Brain microvascular endothelial cell (primary cell): ENCODE measurements around the gene BPIFA2.

Experiments used
- DNase-seq: peaks from one replicate; pipeline ENCODE4 v3.0.0-alpha.2; 2020
- H3K27ac ChIP-seq: fragments of 250-450 bp; sonication (Bioruptor Pico); 2 replicates; pipeline ENCODE4 v1.5.1; 2020; ENCODE audit warnings: mild to moderate bottlenecking, moderate library complexity
- H3K27me3 ChIP-seq: fragments of 250-450 bp; sonication (Bioruptor Pico); replicated peaks from 2 replicates; pipeline ENCODE4 v1.5.1; 2020; ENCODE audit warnings: mild to moderate bottlenecking
- H3K36me3 ChIP-seq: fragments of 250-450 bp; sonication (Bioruptor Pico); replicated peaks from 2 replicates; pipeline ENCODE4 v1.5.1; 2020; ENCODE audit warnings: mild to moderate bottlenecking
- H3K4me3 ChIP-seq: 2 replicates; pipeline ENCODE4 v1.5.1; 2011; ENCODE audit warnings: low read depth, mild to moderate bottlenecking, control low read depth, low read length, moderate library complexity
- CTCF ChIP-seq: IDR thresholded peaks from 2 replicates; pipeline ENCODE4 v1.5.1; 2011; ENCODE audit warnings: low read depth, mild to moderate bottlenecking, moderate library complexity, low read length, control low read depth, inconsistent platforms; ENCODE audit errors: missing control alignments
- in situ Hi-C: cut with HindIII; loops from 2 replicates; pipeline ENCODE4 v1.10.0; 2017; ENCODE audit warnings: low sequenced_read_pairs, low pct_ligation_motif_present

BPIFA2 gene

GRCh38 chr20:33172781-33173180, 4.8 kb downstream of the BPIFA2 start:
- no peaks in the 10 kb centered on the region for H3K36me3 ChIP-seq
- H3K27me3 ChIP-seq, result no peaks in the 10 kb centered on the region
- TF ChIP-seq CTCF, result no peak
- DNase-seq, result no peak
- no peak overlapping the region for H3K4me3 ChIP-seq
- in situ Hi-C loops, result no loop called here
- H3K27ac ChIP-seq, result no peak overlapping the region

GRCh38 chr20:33175123-33175522, 7.2 kb downstream of the BPIFA2 start:
- DNase-seq, result no peak
- in situ Hi-C loops, result no loop called here
- Histone ChIP-seq H3K27ac (no peak overlapping the region), H3K4me3 (no peak overlapping the region), H3K36me3 (no peaks in the 10 kb centered on the region), H3K27me3 (no peaks in the 10 kb centered on the region)
- no peak for TF ChIP-seq CTCF

- no peak overlapping the region for H3K27ac ChIP-seq
- H3K4me3 ChIP-seq, result no peak overlapping the region
- TF ChIP-seq CTCF, result no peak
- in situ Hi-C loops, result no loop called here
- H3K27me3 ChIP-seq, result no peaks in the 10 kb centered on the region
- DNase-seq, result no peak
- H3K36me3 ChIP-seq, result no peaks in the 10 kb centered on the region
These were observed 8.1 kb downstream of the BPIFA2 start for GRCh38 chr20:33176101-33176500.

- in situ Hi-C loops, result no loop called here
- TF ChIP-seq CTCF, result no peak
- Histone ChIP-seq H3K4me3 (no peak overlapping the region), H3K27me3 (no peaks in the 10 kb centered on the region), H3K36me3 (no peaks in the 10 kb centered on the region), H3K27ac (no peak overlapping the region)
- no peak for DNase-seq
These were observed 9.9 kb downstream of the BPIFA2 start for GRCh38 chr20:33177866-33178265.

- DNase-seq, result no peak
- Histone ChIP-seq H3K27ac (no peak overlapping the region), H3K36me3 (no peaks in the 10 kb centered on the region), H3K27me3 (no peaks in the 10 kb centered on the region), H3K4me3 (no peak overlapping the region)
- in situ Hi-C loops, result no loop called here
- TF ChIP-seq CTCF, result no peak
These were observed 10.8 kb downstream of the BPIFA2 start for GRCh38 chr20:33178726-33179125.

- no peaks in the 10 kb centered on the region for H3K27me3 ChIP-seq
- no peak overlapping the region for H3K27ac ChIP-seq
- H3K36me3 ChIP-seq, result no peaks in the 10 kb centered on the region
- H3K4me3 ChIP-seq, result no peak overlapping the region
- no peak for TF ChIP-seq CTCF
- DNase-seq, result no peak
- in situ Hi-C loops, result no loop called here
These were observed 12.2 kb downstream of the BPIFA2 start for GRCh38 chr20:33180169-33180568.
